Activated T-cell treated with anti-CD3 and anti-CD28 coated beads, Interleukin-2, amount 50 U/mL, for 24 hours (primary cell): ENCODE data around the gene KLHDC8B.

Source experiments
- DNase-seq: peaks from one replicate; pipeline ENCODE4 v3.0.0-alpha.2; 2020
- H3K27ac Mint-ChIP-seq: 2 replicates; pipeline ENCODE4 v1.8.0; 2020; ENCODE audit warnings: mild to moderate bottlenecking, mixed read lengths
- H3K27me3 Mint-ChIP-seq: 2 replicates; pipeline ENCODE4 v1.8.0; 2020; ENCODE audit warnings: mixed read lengths
- H3K36me3 Mint-ChIP-seq: 2 replicates; pipeline ENCODE4 v1.8.0; 2020; ENCODE audit warnings: low read depth, mixed read lengths
- H3K4me1 Mint-ChIP-seq: 2 replicates; pipeline ENCODE4 v1.8.0; 2020; ENCODE audit warnings: low read depth, mixed read lengths
- H3K4me3 Mint-ChIP-seq: 2 replicates; pipeline ENCODE4 v1.8.0; 2020; ENCODE audit warnings: mild to moderate bottlenecking, moderate library complexity, mixed read lengths
- H3K9me3 Mint-ChIP-seq: 2 replicates; pipeline ENCODE4 v1.8.0; 2020; ENCODE audit warnings: mixed read lengths

The KLHDC8B gene

GRCh38 chr3:49165771-49166751, 5.3 kb upstream of the KLHDC8B start, which contains the start of gene CCDC71:
Gene CCDC71 (minus strand): TSS chr3:49166331. CDS start chr3:49164208, 2,123 bp downstream.
- Mint-ChIP-seq H3K4me1 (peaks cover 54% of the 10 kb centered on the region), H3K9me3 (peaks cover 2% of the 10 kb centered on the region), H3K4me3 (peak within 1 kb of the TSS; percentile 93), H3K27me3 (no peaks in the 10 kb centered on the region), H3K36me3 (peaks cover 48% of the 10 kb centered on the region), H3K27ac (peak within 1 kb of the TSS; percentile 96)
- peak; percentile 88 for DNase-seq

GRCh38 chr3:49166752-49167556, 4.4 kb upstream of the KLHDC8B start:
- Mint-ChIP-seq H3K27me3 (no peaks in the 10 kb centered on the region), H3K4me1 (peaks cover 50% of the 10 kb centered on the region), H3K36me3 (peaks cover 39% of the 10 kb centered on the region), H3K27ac (peak overlapping the region; percentile 96), H3K9me3 (peaks cover 2% of the 10 kb centered on the region), H3K4me3 (peak overlapping the region; percentile 85)
- no peak for DNase-seq

GRCh38 chr3:49170744-49171118, 667 bp upstream of the KLHDC8B start:
- H3K27me3 Mint-ChIP-seq, result no peaks in the 10 kb centered on the region
- H3K4me1 Mint-ChIP-seq, result peaks cover 28% of the 10 kb centered on the region
- peak overlapping the region; percentile 86 for H3K27ac Mint-ChIP-seq
- DNase-seq, result no peak
- H3K36me3 Mint-ChIP-seq, result peaks cover 4% of the 10 kb centered on the region
- H3K4me3 Mint-ChIP-seq, result peak overlapping the region; percentile 80
- peaks cover 2% of the 10 kb centered on the region for H3K9me3 Mint-ChIP-seq

GRCh38 chr3:49171775-49172500, 540 bp downstream of the KLHDC8B start:
- Mint-ChIP-seq H3K36me3 (no peaks in the 10 kb centered on the region), H3K27me3 (no peaks in the 10 kb centered on the region), H3K27ac (no peak overlapping the region)

GRCh38 chr3:49172551-49173041, 1.2 kb downstream of the KLHDC8B start:
- H3K27me3 Mint-ChIP-seq, result no peaks in the 10 kb centered on the region
- H3K36me3 Mint-ChIP-seq, result no peaks in the 10 kb centered on the region
- DNase-seq, result no peak
- no peak overlapping the region for H3K27ac Mint-ChIP-seq
- peaks cover 20% of the 10 kb centered on the region for H3K4me1 Mint-ChIP-seq
- H3K9me3 Mint-ChIP-seq, result no peaks in the 10 kb centered on the region
- H3K4me3 Mint-ChIP-seq, result no peak overlapping the region

More at GRCh38 chr3:49171775-49172500, 540 bp downstream of the KLHDC8B start:
- Mint-ChIP-seq H3K4me3 (peak overlapping the region; percentile 80), H3K4me1 (peaks cover 21% of the 10 kb centered on the region), H3K9me3 (no peaks in the 10 kb centered on the region)
- DNase-seq, result no peak

- no peaks in the 10 kb centered on the region for H3K9me3 Mint-ChIP-seq
- H3K4me1 Mint-ChIP-seq, result peaks cover 20% of the 10 kb centered on the region
- H3K4me3 Mint-ChIP-seq, result no peak overlapping the region
- no peaks in the 10 kb centered on the region for H3K27me3 Mint-ChIP-seq
- no peak for DNase-seq
- no peak overlapping the region for H3K27ac Mint-ChIP-seq
- H3K36me3 Mint-ChIP-seq, result no peaks in the 10 kb centered on the region
These were observed 1.9 kb downstream of the KLHDC8B start for GRCh38 chr3:49173116-49173791.

GRCh38 chr3:49173792-49174170, 2.4 kb downstream of the KLHDC8B start:
- no peak for DNase-seq
- Mint-ChIP-seq H3K27ac (no peak overlapping the region), H3K4me3 (no peak overlapping the region), H3K27me3 (peaks cover under 1% of the 10 kb centered on the region), H3K9me3 (no peaks in the 10 kb centered on the region), H3K36me3 (no peaks in the 10 kb centered on the region), H3K4me1 (peaks cover 20% of the 10 kb centered on the region)

- Mint-ChIP-seq H3K27me3 (peaks cover 7% of the 10 kb centered on the region), H3K4me1 (peaks cover 20% of the 10 kb centered on the region), H3K4me3 (no peak overlapping the region), H3K27ac (no peak overlapping the region), H3K9me3 (no peaks in the 10 kb centered on the region), H3K36me3 (no peaks in the 10 kb centered on the region)
- no peak for DNase-seq
These were observed 3.1 kb downstream of the KLHDC8B start for GRCh38 chr3:49174397-49174985.

- Mint-ChIP-seq H3K27ac (no peak overlapping the region), H3K9me3 (no peaks in the 10 kb centered on the region)
These were observed 4.1 kb downstream of the KLHDC8B start for GRCh38 chr3:49175530-49175929.

GRCh38 chr3:49177073-49177472, 5.7 kb downstream of the KLHDC8B start:
- Mint-ChIP-seq H3K27me3 (peaks cover 10% of the 10 kb centered on the region), H3K27ac (no peak overlapping the region), H3K9me3 (no peaks in the 10 kb centered on the region), H3K36me3 (no peaks in the 10 kb centered on the region), H3K4me3 (no peak overlapping the region), H3K4me1 (peaks cover 6% of the 10 kb centered on the region)
- DNase-seq, result no peak

More at GRCh38 chr3:49175530-49175929, 4.1 kb downstream of the KLHDC8B start:
- peaks cover 16% of the 10 kb centered on the region for H3K4me1 Mint-ChIP-seq
- no peaks in the 10 kb centered on the region for H3K36me3 Mint-ChIP-seq
- H3K27me3 Mint-ChIP-seq, result peaks cover 10% of the 10 kb centered on the region
- H3K4me3 Mint-ChIP-seq, result no peak overlapping the region
- DNase-seq, result no peak

- H3K27ac Mint-ChIP-seq, result no peak overlapping the region
- H3K4me3 Mint-ChIP-seq, result no peak overlapping the region
- H3K9me3 Mint-ChIP-seq, result no peaks in the 10 kb centered on the region
- no peak for DNase-seq
- no peaks in the 10 kb centered on the region for H3K36me3 Mint-ChIP-seq
- no peaks in the 10 kb centered on the region for H3K4me1 Mint-ChIP-seq
- peaks cover 10% of the 10 kb centered on the region for H3K27me3 Mint-ChIP-seq
These were observed 8.7 kb downstream of the KLHDC8B start for GRCh38 chr3:49180116-49180515.

- Mint-ChIP-seq H3K36me3 (no peaks in the 10 kb centered on the region), H3K9me3 (no peaks in the 10 kb centered on the region), H3K4me1 (no peaks in the 10 kb centered on the region), H3K27ac (no peak overlapping the region), H3K27me3 (peaks cover 10% of the 10 kb centered on the region), H3K4me3 (no peak overlapping the region)
- no peak for DNase-seq
These were observed 10.0 kb downstream of the KLHDC8B start for GRCh38 chr3:49181351-49181750.

GRCh38 chr3:49182682-49183081, 11.3 kb downstream of the KLHDC8B start:
- Mint-ChIP-seq H3K9me3 (no peaks in the 10 kb centered on the region), H3K27me3 (peaks cover 10% of the 10 kb centered on the region), H3K4me3 (no peak overlapping the region), H3K27ac (no peak overlapping the region), H3K36me3 (no peaks in the 10 kb centered on the region), H3K4me1 (no peaks in the 10 kb centered on the region)
- DNase-seq, result no peak
